ENCODE data around the gene CCM2. TPM values are rescaled to one million over a fixed set of nuclear protein-coding genes. Genes with fewer than 3 reads are reported as not detected.

CCM2 gene
- total and polyA plus RNA-seq, 2 of the 8 experiments (the other 6 are each of a cell fraction or from before 2014, with no cell fraction given): 31.6 to 41.2 TPM

GRCh38 chr7:45003789-45004188, 3.8 kb downstream of the CCM2 start:
- Histone ChIP-seq H4K8ac (ENCODE audit: extremely low read depth, insufficient read depth, low read length) (no peak overlapping the region), H2AK5ac (ENCODE audit: low read depth, low read length) (no peak overlapping the region), H3K4me1 (replicated peaks in 1 of 4; ENCODE audit: control insufficient read depth in 3 of 4, insufficient read depth in 4 of 4, low read length in 3 of 4) (peaks cover 0 to 6% (median 3%) of the 10 kb centered on the region in 4 experiments; a peak in 3 of 7 replicates), H3K27me3 (replicated peaks in 1 of 4; ENCODE audit: control insufficient read depth in 3 of 4, extremely low read depth in 1 of 4, insufficient read depth in 3 of 4, low read length in 3 of 4) (no peaks in the 10 kb centered on the region), H3K4me2 (ENCODE audit: insufficient read depth in 1 of 2, low read depth in 2 of 2, low read length in 2 of 2) (no peak overlapping the region), H4K5ac (ENCODE audit: insufficient read length, low read depth, low read length) (no peak overlapping the region), H3K9me3 (ENCODE audit: insufficient read depth in 2 of 2, low read depth in 1 of 2, low read length in 1 of 2) (no peaks in the 10 kb centered on the region), H3K4me3 (ENCODE audit: extremely low read depth in 1 of 4, insufficient read depth in 2 of 4, low read depth in 3 of 4, low read length in 4 of 4) (no peak overlapping the region), H3K36me3 (ENCODE audit: control insufficient read depth in 2 of 4, insufficient read depth in 4 of 4, low read length in 3 of 4) (no peaks in the 10 kb centered on the region; a peak in 1 of 8 replicates), H3K23me2 (ENCODE audit: low read depth, low read length) (0 out of 2 replicates have a peak, but pooled peaks cover 6% of the 10 kb centered on the region), H3K4ac (replicated peaks; ENCODE audit: insufficient read length, low read depth, low read length) (no peak overlapping the region), H2BK5ac (ENCODE audit: low read depth, low read length) (no peak overlapping the region), H2BK120ac (replicated peaks; ENCODE audit: low read depth, low read length) (no peak overlapping the region), H2BK20ac (ENCODE audit: low read length) (no peak overlapping the region), H3K18ac (ENCODE audit: extremely low read depth, low read length) (no peak overlapping the region), H3K56ac (replicated peaks; ENCODE audit: insufficient read length, low read depth, low read length) (no peak overlapping the region), H3K14ac (ENCODE audit: insufficient read length) (no peak overlapping the region), H3K79me2 (ENCODE audit: control insufficient read depth in 1 of 2, insufficient read depth in 2 of 2, low read length in 2 of 2) (peaks cover 4 to 44% of the 10 kb centered on the region in 2 experiments; a peak in 3 of 4 replicates), H2AFZ (ENCODE audit: low read length) (no peak overlapping the region), H3K27ac (ENCODE audit: low read depth, low read length) (no peak overlapping the region), H4K20me1 (replicated peaks in 1 of 2; ENCODE audit: control insufficient read depth in 1 of 2, insufficient read depth in 2 of 2, low read length in 2 of 2) (peaks cover 0 to 12% of the 10 kb centered on the region in 2 experiments), H3K23ac (ENCODE audit: insufficient read length) (no peak overlapping the region), H2BK15ac (ENCODE audit: low read length) (no peak overlapping the region), H3K9ac (replicated peaks in 1 of 4; ENCODE audit: extremely low read depth in 1 of 4, low read depth in 3 of 4, low read length in 3 of 4) (no peak overlapping the region), H4K91ac (replicated peaks; ENCODE audit: insufficient read length, low read length) (no peak overlapping the region), H2BK12ac (ENCODE audit: low read depth, low read length) (no peak overlapping the region), H3K79me1 (ENCODE audit: low read depth, low read length) (peaks cover 5% of the 10 kb centered on the region; the same call in 1 of the 2 replicates)
- FAIRE-seq (no peak), DNase-seq (ENCODE audit: low read depth in 1 of 2, low spot score in 2 of 2) (no peak)
- WGBS, 2 experiments (ENCODE audit: extremely low coverage in 1 of 2, insufficient coverage in 1 of 2, insufficient read length in 1 of 2, insufficient replicate concordance in 2 of 2, low coverage in 1 of 2, low lambda C conversion rate in 2 of 2, missing lambda C conversion rate in 1 of 2): 89% methylated on average over 4 of the region's 4 CpGs; no CpG with 5 or more reads in 1 of the 2 experiments
- POLR2A ChIA-PET (ENCODE audit: partially characterized antibody): interaction anchor here (1.7 to 10.3 kb wide), 2 partner anchors 19 to 30 kb away, joined by 4 to 193 read pairs; partner anchors contain the start of gene MYO1G
- CTCF ChIA-PET (ENCODE audit: partially characterized antibody): no interaction called here
- TF ChIP-seq, protein P1, sequence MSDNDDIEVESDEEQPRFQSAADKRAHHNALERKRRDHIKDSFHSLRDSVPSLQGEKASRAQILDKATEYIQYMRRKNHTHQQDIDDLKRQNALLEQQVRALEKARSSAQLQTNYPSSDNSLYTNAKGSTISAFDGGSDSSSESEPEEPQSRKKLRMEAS (IDR thresholded peaks at IDR 0.05): no peak
- TF ChIP-seq NRF1 (IDR thresholded peaks at IDR 0.05; ENCODE audit: low read depth, low read length) (no peak), RAD21 (IDR thresholded peaks at IDR 0.05 in 1 of 2, conservative IDR thresholded peaks at IDR 0.05 in 1 of 2; ENCODE audit: low read depth in 2 of 2, low read length in 2 of 2) (no peak), RNF2 (IDR thresholded peaks at IDR 0.05; ENCODE audit: borderline replicate concordance, low read depth, low read length, missing control alignments, poor library complexity, severe bottlenecking) (no peak), BRCA1 (IDR thresholded peaks at IDR 0.05; ENCODE audit: low read depth, low read length) (no peak), E2F6 (IDR thresholded peaks at IDR 0.05) (no peak), SIX5 (IDR thresholded peaks at IDR 0.05; ENCODE audit: low read depth, low read length) (no peak), YY1 (IDR thresholded peaks at IDR 0.05; ENCODE audit: low read depth, low read length) (no peak), FOSL1 (IDR thresholded peaks at IDR 0.05; ENCODE audit: insufficient read depth, low read depth, low read length) (no peak), CBX8 (IDR thresholded peaks at IDR 0.05; ENCODE audit: borderline replicate concordance, low read depth, low read length) (no peak), SP1 (IDR thresholded peaks at IDR 0.05; ENCODE audit: low read depth, low read length) (no peak)

Measured in H1 (cell line).